GM10266 (cell line): ENCODE data around the gene NR2C1.
"Not testable (repeated sequence)": the region's sequence is repeated elsewhere in the genome, so short reads cannot be mapped to it uniquely, and the experiment has no call there.

Experiments
- DNase-seq: peaks from one replicate; pipeline ENCODE4 v3.0.0; 2012; ENCODE audit errors: extremely low spot score
- TF ChIP-seq, protein P1 (sequence below): IDR thresholded peaks from 2 replicates; pipeline ENCODE4 v1.5.1; 2012; ENCODE audit warnings: mild to moderate bottlenecking, low read depth; ENCODE audit not compliant: control insufficient read depth, insufficient read depth; ENCODE audit errors: missing control alignments

Gene NR2C1

GRCh38 chr12:95100264-95101190 is 27.1 kb upstream of the NR2C1 start:
- TF ChIP-seq, protein P1, sequence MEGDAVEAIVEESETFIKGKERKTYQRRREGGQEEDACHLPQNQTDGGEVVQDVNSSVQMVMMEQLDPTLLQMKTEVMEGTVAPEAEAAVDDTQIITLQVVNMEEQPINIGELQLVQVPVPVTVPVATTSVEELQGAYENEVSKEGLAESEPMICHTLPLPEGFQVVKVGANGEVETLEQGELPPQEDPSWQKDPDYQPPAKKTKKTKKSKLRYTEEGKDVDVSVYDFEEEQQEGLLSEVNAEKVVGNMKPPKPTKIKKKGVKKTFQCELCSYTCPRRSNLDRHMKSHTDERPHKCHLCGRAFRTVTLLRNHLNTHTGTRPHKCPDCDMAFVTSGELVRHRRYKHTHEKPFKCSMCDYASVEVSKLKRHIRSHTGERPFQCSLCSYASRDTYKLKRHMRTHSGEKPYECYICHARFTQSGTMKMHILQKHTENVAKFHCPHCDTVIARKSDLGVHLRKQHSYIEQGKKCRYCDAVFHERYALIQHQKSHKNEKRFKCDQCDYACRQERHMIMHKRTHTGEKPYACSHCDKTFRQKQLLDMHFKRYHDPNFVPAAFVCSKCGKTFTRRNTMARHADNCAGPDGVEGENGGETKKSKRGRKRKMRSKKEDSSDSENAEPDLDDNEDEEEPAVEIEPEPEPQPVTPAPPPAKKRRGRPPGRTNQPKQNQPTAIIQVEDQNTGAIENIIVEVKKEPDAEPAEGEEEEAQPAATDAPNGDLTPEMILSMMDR: no peak
- no peak for DNase-seq

GRCh38 chr12:95099270-95099790 is 25.9 kb upstream of the NR2C1 start:
- TF ChIP-seq, protein P1: no peak
- DNase-seq: no peak

- TF ChIP-seq, protein P1: no peak
- no peak for DNase-seq
These were observed 23.4 kb upstream of the NR2C1 start for GRCh38 chr12:95096852-95097251.

DNA sequence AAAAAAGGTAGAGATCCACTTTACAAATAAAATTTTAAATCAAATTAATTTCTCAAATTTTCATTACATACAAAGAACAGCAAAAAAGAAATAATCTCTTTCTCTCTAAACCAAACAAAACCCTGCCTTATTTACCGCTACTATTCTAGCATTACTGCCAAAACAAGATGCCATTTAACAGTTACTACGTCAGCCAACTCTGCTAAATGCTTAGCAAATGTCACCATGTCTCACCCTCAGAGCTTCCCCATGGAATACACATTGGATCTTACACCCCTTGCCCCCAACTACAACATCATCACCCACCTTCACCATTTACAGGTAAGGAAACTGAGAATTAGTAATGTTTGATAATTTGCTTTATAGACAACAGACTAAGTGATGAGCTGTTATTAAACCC is 23.0 kb upstream of the NR2C1 start:
- DNase-seq: no peak
- TF ChIP-seq, protein P1: no peak

GRCh38 chr12:95095866-95096265 is 22.4 kb upstream of the NR2C1 start:
- DNase-seq: not testable (repeated sequence)

- TF ChIP-seq, protein P1: no peak
- no peak for DNase-seq
These were observed 16.0 kb upstream of the NR2C1 start for GRCh38 chr12:95089462-95089861.

DNA sequence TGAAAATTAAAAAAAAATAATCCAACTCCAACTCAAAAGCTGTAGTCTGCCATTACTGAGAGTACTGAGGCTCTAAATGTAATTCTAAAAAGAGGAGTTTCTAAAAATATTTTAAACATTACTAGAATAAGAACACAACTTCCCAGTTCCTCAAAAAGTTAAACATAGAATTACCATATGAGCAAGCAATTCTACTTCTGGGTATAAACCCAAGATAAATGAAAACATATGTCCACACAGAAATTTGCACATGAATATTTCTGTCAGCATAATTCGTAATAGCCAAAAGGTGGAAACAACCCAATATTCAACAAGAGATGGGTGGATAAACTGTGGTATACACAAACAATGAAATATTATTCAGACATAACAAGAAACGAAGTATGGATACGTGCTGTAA is 15.0 kb upstream of the NR2C1 start:
- TF ChIP-seq, protein P1: no peak
- DNase-seq: no peak
